Measurements from ENCODE around the gene TMEM121B.

TMEM121B gene

DNA sequence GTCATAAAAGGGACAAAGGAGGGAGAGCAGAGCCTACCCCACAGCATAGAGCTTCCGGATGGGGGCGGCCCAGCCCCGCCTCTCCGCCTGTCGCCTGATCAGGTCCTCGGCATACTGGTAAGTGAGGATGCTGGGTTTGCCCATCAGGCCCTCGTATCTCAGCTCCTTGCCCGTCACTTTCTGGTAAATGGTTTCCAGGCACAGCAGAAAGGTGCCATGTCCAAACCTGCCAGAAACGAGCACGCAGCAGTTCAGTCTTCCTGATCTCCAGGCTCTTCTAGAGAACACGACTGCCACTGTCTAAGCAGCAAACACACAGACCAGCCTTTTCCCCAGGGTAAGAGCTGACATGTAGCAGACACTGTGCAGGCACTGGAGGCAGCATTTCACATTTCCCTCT lies 17.4 kb upstream of the TMEM121B start:
- DNase-seq (ENCODE audit: low spot score), result no peak

DNA sequence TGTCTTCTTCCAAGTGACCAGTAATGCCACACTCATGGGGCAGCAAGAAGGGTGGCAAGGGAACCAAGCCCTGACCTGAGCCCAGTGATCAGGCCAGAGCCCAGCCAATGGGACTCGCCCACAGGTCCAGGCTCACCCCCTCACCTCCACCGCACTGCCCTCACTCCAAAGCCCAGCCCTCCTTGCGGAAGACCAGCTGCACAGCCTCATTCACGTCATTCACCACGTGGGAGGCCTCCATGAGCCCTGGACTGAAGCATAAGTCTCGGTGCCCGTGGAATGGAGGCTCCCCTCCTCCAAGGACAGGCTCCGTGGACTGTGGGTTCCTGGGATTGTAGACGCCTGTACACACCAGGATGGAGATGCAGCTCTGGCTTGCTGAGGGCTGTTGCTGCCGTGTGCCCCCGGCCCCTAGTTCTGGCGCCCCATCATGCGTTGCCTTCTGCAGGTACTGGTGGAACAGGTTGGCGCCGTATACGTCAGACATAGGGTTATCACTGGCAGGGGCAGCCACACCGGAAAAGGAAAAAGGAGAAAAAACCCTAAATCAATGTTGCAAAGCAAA lies 16.8 kb upstream of the TMEM121B start:
- no peak for DNase-seq (ENCODE audit: low spot score)

DNA sequence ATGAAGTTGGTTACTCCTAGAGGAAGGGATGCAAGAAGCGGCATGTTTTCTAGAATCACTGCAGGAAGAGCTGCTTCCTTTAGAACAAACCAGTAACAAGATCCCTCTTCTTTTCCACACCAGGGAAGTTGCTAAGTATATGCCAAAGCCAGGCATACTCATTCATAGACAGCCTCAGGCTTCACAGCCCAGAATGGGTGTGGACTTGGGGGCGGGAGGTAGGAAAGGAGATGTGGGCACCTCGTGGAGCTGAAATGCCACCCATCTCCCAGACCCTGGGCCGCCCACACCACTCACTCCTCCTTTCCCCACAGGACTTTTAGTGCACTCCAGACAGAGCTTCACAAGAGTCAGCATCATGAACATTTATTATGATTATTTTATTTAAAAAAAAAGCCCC lies 16.0 kb upstream of the TMEM121B start:
- no peak for DNase-seq (ENCODE audit: low spot score)

DNA sequence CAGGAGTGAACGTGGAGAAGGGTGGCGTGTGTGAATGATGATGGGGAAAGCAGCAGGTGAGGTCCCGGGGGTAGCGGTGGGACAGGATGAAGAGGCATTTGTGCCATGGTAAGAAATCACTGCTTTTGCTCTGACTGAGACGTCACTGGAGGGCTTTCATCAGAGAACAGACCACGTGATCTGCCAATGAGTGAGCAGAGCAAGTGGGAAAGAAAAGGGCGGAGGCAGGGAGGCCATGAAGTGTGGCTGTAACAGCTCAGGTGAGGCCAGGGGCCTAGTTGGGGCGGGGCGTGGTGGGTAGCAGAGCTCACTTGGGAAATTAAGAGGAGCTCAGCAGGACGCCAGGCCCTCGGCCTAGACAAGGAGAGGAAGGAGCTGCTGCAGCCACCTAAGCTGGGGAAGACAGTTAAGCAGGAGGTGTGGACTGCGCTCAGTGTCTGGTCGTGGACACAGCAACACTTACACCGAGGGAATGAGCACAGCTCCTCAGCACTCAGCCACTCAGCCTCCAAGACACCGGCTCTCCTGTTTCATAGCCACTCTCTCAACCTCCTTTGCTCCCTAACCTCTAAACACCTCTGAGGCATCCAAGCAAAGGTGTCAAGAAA lies 14.1 kb upstream of the TMEM121B start:
- DNase-seq (ENCODE audit: low spot score), result no peak

GRCh38 chr22:17133137-17133536 lies 12.0 kb upstream of the TMEM121B start:
- DNase-seq (ENCODE audit: low spot score), result no peak

DNA sequence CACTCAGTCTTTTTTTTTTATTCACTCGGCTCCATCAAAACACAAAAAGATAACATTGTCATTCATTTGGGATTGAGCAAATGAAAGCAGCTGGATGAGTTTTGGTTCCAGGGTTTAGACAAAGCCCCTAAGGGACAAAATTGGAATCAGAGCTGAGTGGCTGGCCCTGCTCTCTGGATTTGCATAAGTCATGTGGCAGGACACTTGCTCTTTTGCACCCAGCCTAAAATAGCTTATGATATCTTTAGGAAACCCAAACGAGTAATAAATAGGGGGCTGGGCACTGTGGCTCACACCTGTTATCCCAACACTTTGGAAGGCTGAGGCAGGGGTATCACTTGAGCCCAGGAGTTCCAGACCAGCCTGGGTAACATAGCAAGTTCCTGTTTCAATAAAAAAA lies 11.0 kb upstream of the TMEM121B start:
- peak; percentile 29 for DNase-seq (ENCODE audit: low spot score)

GRCh38 chr22:17131686-17132085 lies 10.5 kb upstream of the TMEM121B start:
- DNase-seq (ENCODE audit: low spot score), result no peak

GRCh38 chr22:17130199-17130598 lies 9.0 kb upstream of the TMEM121B start:
- no peak for DNase-seq (ENCODE audit: low spot score)

DNA sequence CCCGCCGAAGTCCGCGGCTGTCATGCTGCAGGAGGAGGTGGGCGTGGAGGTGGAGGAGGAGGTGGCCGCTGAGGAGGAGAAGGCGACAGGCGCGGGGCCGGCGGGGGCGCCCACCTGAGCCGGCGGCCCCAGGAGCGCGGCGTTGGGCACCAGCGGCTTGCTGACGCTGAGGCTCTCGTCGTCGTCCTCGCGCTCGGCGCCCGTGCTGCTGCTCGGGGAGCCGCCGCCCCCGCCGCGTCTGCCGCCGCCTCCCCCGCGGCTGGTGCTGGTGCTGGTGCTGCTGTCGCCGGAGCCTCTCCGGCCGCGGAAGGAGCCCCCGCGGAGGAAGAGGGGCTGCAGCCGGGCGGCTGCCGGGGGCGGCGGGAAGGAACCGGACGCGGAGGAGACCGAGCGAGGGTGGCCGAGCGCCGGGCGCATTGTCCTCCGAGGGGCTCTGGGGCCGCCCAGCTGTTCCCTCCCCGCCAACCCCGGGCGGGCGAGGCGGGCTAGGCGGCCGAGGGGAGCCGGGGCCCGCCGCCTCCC lies 388 bp downstream of the TMEM121B start:
- DNase-seq (ENCODE audit: low spot score), result no peak

GRCh38 chr22:17120281-17120680 lies 879 bp downstream of the TMEM121B start:
- no peak for DNase-seq (ENCODE audit: low spot score)

- DNase-seq (ENCODE audit: low spot score), result no peak
Observed at GRCh38 chr22:17119481-17120202, 1.5 kb downstream of the TMEM121B start.

GRCh38 chr22:17118342-17118741 lies 2.8 kb downstream of the TMEM121B start:
- no peak for DNase-seq (ENCODE audit: low spot score)

GRCh38 chr22:17117890-17118289 lies 3.3 kb downstream of the TMEM121B start:
- DNase-seq (ENCODE audit: low spot score), result peak; percentile 49

DNA sequence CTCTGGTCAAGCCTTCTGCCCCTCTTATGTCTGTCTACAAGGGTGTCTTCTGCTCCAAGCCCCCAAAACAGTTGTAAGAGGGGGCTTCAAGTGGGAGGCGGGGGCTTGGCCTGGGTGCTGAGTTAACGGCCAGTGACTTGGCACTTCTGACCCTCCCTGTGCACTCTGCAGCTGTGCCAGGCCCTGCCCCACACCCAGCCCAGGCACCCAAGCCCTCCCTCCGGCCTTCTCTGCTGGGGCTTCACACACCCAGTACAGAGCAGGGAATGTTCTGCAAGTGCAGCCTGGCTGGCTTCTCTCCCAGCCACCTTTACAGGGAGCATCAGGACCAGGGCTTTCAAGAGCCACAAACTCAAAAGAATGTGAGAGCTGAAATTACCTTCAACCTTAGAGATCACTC lies 3.8 kb downstream of the TMEM121B start:
- DNase-seq (ENCODE audit: low spot score), result no peak

DNA sequence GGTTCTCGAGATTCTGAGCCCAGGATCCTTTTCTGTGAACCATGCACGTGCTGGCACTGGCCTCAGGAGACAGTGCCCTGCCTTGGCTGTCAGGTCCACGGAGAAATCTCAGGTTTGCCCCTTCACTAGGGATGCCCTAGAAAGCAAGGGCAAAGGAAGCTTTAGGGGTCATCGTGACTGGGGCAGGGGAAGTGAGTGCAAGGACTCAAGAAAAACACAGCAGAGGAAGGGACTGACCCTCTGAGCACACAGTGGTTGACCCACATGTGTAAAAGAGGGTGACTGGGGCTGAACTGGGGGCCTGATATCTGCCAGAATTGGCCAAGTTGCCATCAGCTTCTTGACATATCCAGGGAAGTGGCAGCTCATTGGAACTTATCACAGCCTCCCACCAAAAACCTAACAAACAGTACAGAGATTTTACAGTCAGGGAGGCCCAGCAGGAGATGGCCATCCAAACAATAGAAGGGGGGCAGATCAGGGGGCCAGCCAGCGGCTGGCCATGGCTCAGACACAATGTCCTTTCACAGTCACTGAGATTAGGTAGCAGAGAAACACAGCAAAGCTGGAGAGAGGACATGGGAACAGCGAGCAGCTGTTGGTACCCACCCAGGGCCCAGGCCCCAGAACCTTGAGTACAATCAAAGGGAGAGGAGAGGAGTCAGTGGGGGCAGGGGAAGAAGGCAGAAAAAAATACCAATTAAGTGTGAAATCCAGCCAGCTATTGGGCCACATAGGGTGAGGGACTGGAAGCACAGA lies 4.4 kb downstream of the TMEM121B start:
- DNase-seq (ENCODE audit: low spot score), result no peak

DNA sequence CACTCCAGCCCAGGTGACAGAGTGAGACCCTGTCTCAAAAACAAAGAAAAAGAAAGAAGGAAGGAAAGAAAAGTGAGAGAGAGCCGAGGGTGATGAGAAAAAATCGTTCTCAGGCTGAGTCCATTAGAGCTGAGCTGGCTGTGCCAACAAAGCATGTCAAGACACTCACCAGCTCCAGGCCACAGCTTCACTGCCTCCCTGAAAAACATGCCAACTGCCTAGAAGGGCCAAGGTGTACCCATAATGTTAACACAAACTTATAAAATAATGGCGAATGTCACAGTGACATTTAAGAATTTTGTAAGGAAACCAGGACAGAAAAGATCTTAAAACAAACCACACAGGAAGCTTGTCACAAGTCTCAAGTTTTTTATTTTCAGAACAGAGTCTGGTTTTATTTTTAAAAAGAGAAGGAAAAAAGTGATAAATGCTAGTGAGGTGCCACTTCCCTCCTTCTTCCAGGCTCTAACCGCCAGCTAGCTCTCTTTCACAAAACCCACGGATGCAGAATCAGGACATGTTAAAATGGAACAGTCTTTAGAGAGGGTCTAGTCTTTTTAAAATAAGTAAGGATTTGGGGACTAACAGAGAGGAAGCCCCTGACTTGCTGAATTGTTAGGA lies 5.1 kb downstream of the TMEM121B start:
- peak; percentile 41 for DNase-seq (ENCODE audit: low spot score)

DNA sequence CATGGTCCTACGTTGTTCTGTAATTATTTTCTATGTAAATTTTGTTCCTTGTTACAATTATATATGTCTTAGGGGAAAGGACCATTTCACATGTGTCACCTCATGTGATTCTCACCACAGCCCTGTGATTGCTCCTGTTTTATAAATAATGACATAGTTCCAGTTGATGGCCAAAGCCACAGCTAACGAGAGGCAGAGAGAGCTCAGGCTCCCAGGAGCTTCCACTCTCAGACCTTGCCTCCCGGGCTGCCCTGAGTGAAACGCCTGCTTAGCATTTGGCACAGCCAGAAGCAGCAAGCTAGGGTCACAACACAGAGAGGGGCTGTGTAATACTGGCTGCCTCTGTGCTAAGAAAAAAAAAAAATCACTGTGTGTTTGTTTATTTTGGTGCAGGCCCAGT lies 5.9 kb downstream of the TMEM121B start:
- DNase-seq (ENCODE audit: low spot score), result peak; percentile 34

DNA sequence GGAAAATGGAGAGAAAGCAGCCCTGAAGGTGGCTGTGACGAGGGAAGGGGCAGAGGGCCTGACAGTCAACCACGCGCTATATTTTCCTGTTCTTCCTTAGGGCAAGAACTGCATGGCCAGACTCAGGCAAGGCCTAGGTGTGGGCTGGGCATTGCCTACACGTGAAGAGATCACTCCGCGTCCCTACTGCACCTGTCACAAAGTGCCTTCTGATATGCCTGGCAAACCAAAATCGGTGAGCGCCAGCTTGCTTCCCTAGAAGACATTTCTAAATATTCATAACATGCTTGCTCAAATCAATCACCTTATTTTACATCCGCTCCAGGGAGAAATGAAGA lies 6.3 kb downstream of the TMEM121B start:
- DNase-seq (ENCODE audit: low spot score), result no peak

DNA sequence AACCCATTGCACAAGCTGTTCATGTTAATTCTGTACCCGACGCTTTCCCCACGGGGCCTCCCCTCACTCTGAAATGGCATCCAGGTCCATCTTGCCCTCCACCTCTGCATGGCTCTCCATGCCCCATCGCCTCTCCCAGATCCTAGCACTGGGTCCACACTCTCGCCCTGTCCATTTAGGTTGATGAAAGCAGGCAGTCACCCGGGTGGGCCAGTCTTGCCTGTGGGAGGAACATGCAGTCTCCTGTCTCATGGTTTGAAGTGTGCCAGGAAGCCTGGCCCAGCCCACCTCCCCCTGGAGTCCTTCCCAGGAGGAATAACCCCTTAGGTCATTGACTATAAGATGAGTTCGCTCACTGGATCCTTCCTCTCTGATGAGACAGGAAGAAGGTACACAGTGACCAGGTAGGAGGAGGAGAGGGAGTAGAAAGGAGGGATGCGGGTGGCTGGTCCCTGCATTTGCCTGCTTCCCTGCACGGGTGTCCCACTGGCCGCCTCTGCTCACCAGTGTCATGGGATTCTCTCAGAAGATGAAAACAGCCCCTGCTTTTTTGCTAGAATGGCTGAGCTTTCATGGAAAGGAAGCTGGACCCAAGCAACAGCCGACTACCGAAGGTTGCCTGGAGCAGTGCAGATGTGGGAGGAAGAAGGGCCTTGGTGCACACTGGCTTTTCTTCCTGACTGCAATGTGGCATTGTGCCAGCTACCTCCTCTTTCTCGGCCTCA lies 6.8 kb downstream of the TMEM121B start:
- DNase-seq (ENCODE audit: low spot score), result no peak

DNA sequence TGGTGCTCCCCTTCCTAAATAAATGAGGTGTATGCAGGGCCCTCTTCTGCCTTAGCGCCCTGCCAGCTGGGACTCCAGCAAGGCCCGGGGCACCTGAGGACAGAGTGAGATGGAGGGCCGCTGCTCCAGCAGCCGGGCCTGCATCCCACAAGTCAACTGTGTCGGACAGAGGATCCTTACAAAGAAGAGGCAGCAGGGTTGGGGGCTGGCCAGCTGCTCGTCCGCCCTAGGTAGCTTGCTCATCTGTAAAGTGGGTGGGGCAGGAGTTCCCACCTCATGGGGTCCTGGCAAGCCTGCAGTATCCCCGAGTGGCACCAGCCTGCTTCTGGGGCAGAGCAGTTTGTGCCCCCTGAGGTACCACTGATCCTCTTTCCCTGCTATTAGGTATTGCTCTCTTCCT lies 7.6 kb downstream of the TMEM121B start:
- DNase-seq (ENCODE audit: low spot score), result no peak

GRCh38 chr22:17112491-17113042 lies 8.6 kb downstream of the TMEM121B start:
- no peak for DNase-seq (ENCODE audit: low spot score)
